HFFc6 (cell line): ENCODE data around the gene APRT. TPM values are rescaled to one million over a fixed set of nuclear protein-coding genes. Genes with fewer than 3 reads are reported as not detected.
"Not testable (repeated sequence)": the region's sequence is repeated elsewhere in the genome, so short reads cannot be mapped to it uniquely, and the experiment has no call there.

ENCODE experiments used
- DNase-seq: peaks from one replicate; pipeline ENCODE4 v3.0.0-alpha.2; 2018
- H3K27ac Mint-ChIP-seq: 2 replicates; pipeline ENCODE4 v1.8.0; 2020; ENCODE audit warnings: mild to moderate bottlenecking, mixed read lengths
- H3K27me3 Mint-ChIP-seq: 2 replicates; pipeline ENCODE4 v1.8.0; 2021; ENCODE audit warnings: mild to moderate bottlenecking, moderate library complexity, mixed read lengths; ENCODE audit not compliant: insufficient read depth
- H3K36me3 Mint-ChIP-seq: 2 replicates; pipeline ENCODE4 v1.8.0; 2021; ENCODE audit warnings: low read depth, mixed read lengths
- H3K4me1 Mint-ChIP-seq: 2 replicates; pipeline ENCODE4 v1.8.0; 2020; ENCODE audit warnings: low read depth, mixed read lengths
- H3K4me3 Mint-ChIP-seq: 2 replicates; pipeline ENCODE4 v1.8.0; 2020; ENCODE audit warnings: mild to moderate bottlenecking, moderate library complexity, mixed read lengths
- H3K9me3 Mint-ChIP-seq: 2 replicates; pipeline ENCODE4 v1.8.0; 2020; ENCODE audit warnings: mild to moderate bottlenecking, mixed read lengths
- CTCF ChIP-seq: fragments of 200-600 bp; sonication (generic); IDR thresholded peaks from 2 replicates; pipeline ENCODE4 v1.5.0; 2021; ENCODE audit warnings: antibody characterized with exemption, mild to moderate bottlenecking
- total RNA-seq, 6 experiments: library from RNA; stranded (reverse); fragmentation: NEBNext Ultra II Directional; extraction: Animal tissue kit (Norgen Biotek cat#: 25700); gene quantifications; 2 replicates in 1 of 6; 3 replicates in 5 of 6; pipeline ENCODE4 v1.2.3, GENCODE V29; 2021

Gene APRT
- total RNA-seq, 6 experiments from 2014 or later = 123 to 163 (median 130) TPM

- peak overlapping the region; percentile 72 for H3K4me3 Mint-ChIP-seq
- peak overlapping the region; percentile 98 for H3K27ac Mint-ChIP-seq
- no peak for TF ChIP-seq CTCF
- no peaks in the 10 kb centered on the region; the same call in 1 of the 2 replicates for H3K36me3 Mint-ChIP-seq
- DNase-seq = peak; percentile 82
- peaks cover 5% of the 10 kb centered on the region for H3K27me3 Mint-ChIP-seq
- H3K9me3 Mint-ChIP-seq = no peaks in the 10 kb centered on the region
- H3K4me1 Mint-ChIP-seq = peaks cover 42% of the 10 kb centered on the region
Observed at GRCh38 chr16:88773812-88774291, 37.9 kb downstream of the APRT start.

- TF ChIP-seq CTCF = no peak
- peaks cover 43% of the 10 kb centered on the region for H3K4me1 Mint-ChIP-seq
- H3K9me3 Mint-ChIP-seq = no peaks in the 10 kb centered on the region
- peak overlapping the region; percentile 72 for H3K4me3 Mint-ChIP-seq
- H3K36me3 Mint-ChIP-seq = no peaks in the 10 kb centered on the region; the same call in 1 of the 2 replicates
- peak overlapping the region; percentile 98 for H3K27ac Mint-ChIP-seq
- DNase-seq = peak; percentile 93
- peaks cover 5% of the 10 kb centered on the region for H3K27me3 Mint-ChIP-seq
Observed at GRCh38 chr16:88772871-88773811, 38.6 kb downstream of the APRT start.

- not testable (repeated sequence) for DNase-seq, H3K9me3 Mint-ChIP-seq, H3K36me3 Mint-ChIP-seq, H3K4me3 Mint-ChIP-seq, H3K27me3 Mint-ChIP-seq
- peak overlapping the region; percentile 98; the same call in 1 of the 2 replicates for H3K27ac Mint-ChIP-seq
- peaks cover 54% of the 10 kb centered on the region for H3K4me1 Mint-ChIP-seq
Observed at GRCh38 chr16:88771781-88772180, 39.9 kb downstream of the APRT start.

GRCh38 chr16:88771294-88771772 lies 40.4 kb downstream of the APRT start:
- Mint-ChIP-seq H3K27me3 (peaks cover 5% of the 10 kb centered on the region), H3K27ac (peak overlapping the region; percentile 48; the same call in 1 of the 2 replicates)

DNA sequence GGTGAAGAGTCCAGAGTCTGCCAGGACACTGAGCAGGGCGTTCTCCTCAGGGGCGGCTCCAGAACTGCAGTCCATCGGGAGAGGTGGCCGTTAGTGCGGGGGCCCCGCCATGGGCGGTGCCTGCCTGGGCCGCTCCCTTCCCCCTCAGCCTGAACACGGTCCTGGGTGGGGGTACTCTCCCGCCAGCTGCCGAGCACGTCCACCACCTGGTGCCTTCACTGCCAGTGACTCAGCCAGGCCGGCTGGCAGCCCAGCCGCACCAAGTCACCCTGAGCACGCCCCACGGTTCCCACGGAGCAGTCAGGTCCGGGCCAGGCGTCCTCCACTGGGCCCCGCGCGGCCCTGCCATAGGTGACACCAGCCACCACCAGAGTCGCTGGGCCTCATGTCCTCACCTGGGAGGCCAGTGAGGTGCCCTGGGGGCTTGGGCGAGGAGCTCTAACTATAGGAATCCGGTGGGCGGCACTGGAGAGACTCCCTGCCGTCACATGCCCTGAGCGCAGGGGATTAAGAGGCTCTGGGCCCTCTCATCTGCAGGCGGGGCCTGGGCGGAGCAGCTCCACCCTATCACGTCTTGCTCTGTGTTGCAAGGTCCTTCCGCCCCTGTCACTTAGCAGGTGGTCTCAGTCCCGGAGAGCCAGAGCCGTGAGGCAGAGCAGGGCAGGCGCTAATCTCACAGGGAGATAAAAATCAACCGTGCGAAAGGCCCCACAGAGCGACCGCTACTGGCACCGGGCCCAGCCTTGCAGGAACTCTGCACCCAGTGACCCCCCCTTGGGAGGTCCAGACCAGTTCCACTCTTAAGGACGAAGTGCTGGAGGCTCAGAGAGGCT lies 41.1 kb downstream of the APRT start:
- H3K4me3 Mint-ChIP-seq = no peak overlapping the region
- H3K27me3 Mint-ChIP-seq = peaks cover 4% of the 10 kb centered on the region
- TF ChIP-seq CTCF = no peak
- peaks cover 61% of the 10 kb centered on the region for H3K4me1 Mint-ChIP-seq
- DNase-seq = no peak
- peaks cover 4% of the 10 kb centered on the region; the same call in 1 of the 2 replicates for H3K36me3 Mint-ChIP-seq
- peak overlapping the region; percentile 48; the same call in 1 of the 2 replicates for H3K27ac Mint-ChIP-seq
- no peaks in the 10 kb centered on the region for H3K9me3 Mint-ChIP-seq

More at GRCh38 chr16:88771294-88771772, 40.4 kb downstream of the APRT start:
- H3K9me3 Mint-ChIP-seq = no peaks in the 10 kb centered on the region
- H3K36me3 Mint-ChIP-seq = peaks cover 4% of the 10 kb centered on the region; the same call in 1 of the 2 replicates
- H3K4me1 Mint-ChIP-seq = peaks cover 55% of the 10 kb centered on the region
- TF ChIP-seq CTCF = no peak
- H3K4me3 Mint-ChIP-seq = no peak overlapping the region
- no peak for DNase-seq
